HG02588 (cell line): ENCODE data around the gene UBD.
A peak's percentile ranks its signal among the peaks of the same experiment; 100 is the strongest.

Source experiments
- ATAC-seq: cut with Tn5 transposase; IDR thresholded peaks from one replicate; pipeline ENCODE4 v1.9.1; 2021; ENCODE audit warnings: mild to moderate bottlenecking, moderate library complexity; ENCODE audit not compliant: unreplicated experiment

UBD gene

GRCh38 chr6:29561606-29562181, 2.2 kb upstream of the UBD start:
- ATAC-seq, result no peak

- no peak for ATAC-seq
These were observed 1.6 kb upstream of the UBD start for GRCh38 chr6:29561091-29561490.

GRCh38 chr6:29558439-29559079, 973 bp downstream of the UBD start:
- no peak for ATAC-seq

GRCh38 chr6:29557320-29557719, 2.2 kb downstream of the UBD start:
- no peak for ATAC-seq

- ATAC-seq, result no peak
These were observed 4.8 kb downstream of the UBD start for GRCh38 chr6:29554764-29555163.

GRCh38 chr6:29553268-29554057, 6.1 kb downstream of the UBD start:
- no peak for ATAC-seq

GRCh38 chr6:29552512-29553051, 7.0 kb downstream of the UBD start:
- peak; percentile 75 for ATAC-seq

- ATAC-seq, result no peak
These were observed 12.0 kb downstream of the UBD start for GRCh38 chr6:29547573-29547972.

- no peak for ATAC-seq
These were observed 21.7 kb downstream of the UBD start for GRCh38 chr6:29537714-29538403.

GRCh38 chr6:29532320-29532951, 27.1 kb downstream of the UBD start:
- ATAC-seq, result no peak

GRCh38 chr6:29531668-29532067, 27.9 kb downstream of the UBD start:
- peak; percentile 48 for ATAC-seq

- no peak for ATAC-seq
These were observed 28.7 kb downstream of the UBD start for GRCh38 chr6:29530671-29531310.

GRCh38 chr6:29529956-29530355, 29.6 kb downstream of the UBD start:
- no peak for ATAC-seq

- no peak for ATAC-seq
These were observed 30.5 kb downstream of the UBD start for GRCh38 chr6:29528988-29529560.

GRCh38 chr6:29528300-29528931, 31.1 kb downstream of the UBD start:
- ATAC-seq, result no peak

GRCh38 chr6:29527564-29527963, 32.0 kb downstream of the UBD start:
- ATAC-seq, result no peak

- no peak for ATAC-seq
These were observed 32.4 kb downstream of the UBD start for GRCh38 chr6:29527126-29527525.

- ATAC-seq, result no peak
These were observed 34.3 kb downstream of the UBD start for GRCh38 chr6:29525311-29525639.

- no peak for ATAC-seq
These were observed 34.9 kb downstream of the UBD start for GRCh38 chr6:29524444-29525310.
